Body of pancreas (tissue), 4 donors: Measurements from ENCODE around the gene NKX1-2. TPM values are rescaled to one million over a fixed set of nuclear protein-coding genes. Genes with fewer than 3 reads are reported as not detected.

Experiments
- ATAC-seq: fragments of 150-250 bp; one replicate; pipeline ENCODE4 v1.9.1; 2016
- DNase-seq, 4 donors: peaks; one replicate each; pipeline ENCODE4 v3.0.0-alpha.2; 2019
- H3K27ac ChIP-seq, 4 donors: fragments of 200-600 bp; sonication (generic); 1 replicate in 3 of 4; 2 replicates in 1 of 4; pipeline versions ENCODE4 v1.5.1 to v1.6.1; 2016 to 2019; ENCODE audit warnings: mild to moderate bottlenecking in 1 of 4, mixed read lengths in 1 of 4, moderate library complexity in 1 of 4
- H3K27me3 ChIP-seq, 2 donors: fragments of 200-600 bp; sonication (generic); one replicate each; pipeline ENCODE4 v1.6.0; 2016; ENCODE audit warnings: mild to moderate bottlenecking in 1 of 2
- H3K36me3 ChIP-seq, 2 donors: fragments of 200-600 bp; sonication (generic); replicated peaks in 1 of 2; 2 replicates each; pipeline ENCODE4 v1.5.1; 2016; ENCODE audit warnings: low read depth in 2 of 2; ENCODE audit not compliant: insufficient read depth in 1 of 2
- H3K4me1 ChIP-seq: fragments of 200-600 bp; sonication (generic); one replicate; pipeline ENCODE4 v1.6.0; 2016
- H3K4me3 ChIP-seq, 2 donors: fragments of 200-600 bp; sonication (generic); 1 replicate in 1 of 2; 2 replicates in 1 of 2; pipeline ENCODE4 v1.5.1; 2016 to 2019
- H3K9me3 ChIP-seq, 3 donors: fragments of 200-600 bp; sonication (generic); 1 replicate in 2 of 3; 2 replicates in 1 of 3; pipeline ENCODE4 v1.5.1; 2016
- POLR2A ChIP-seq, 3 donors: fragments of 450-650 bp; IDR thresholded peaks; one replicate each; pipeline ENCODE4 v1.6.1; 2016; ENCODE audit warnings: antibody characterized with exemption in 3 of 3, mild to moderate bottlenecking in 2 of 3
- WGBS, 2 donors: methylation state at CpG; one replicate each; pipeline ENCODE4 v1.1.5; 2017; 5-methylcytosine and 5-hydroxymethylcytosine counted together
- intact Hi-C: fragments of 100-400 bp; cut with DNase I; formaldehyde crosslinking; loops from one replicate; pipeline ENCODE4 v1.15.1; 2023
- total RNA-seq, 2 donors: library from RNA; depleted of rRNA; stranded (reverse); fragments of >200 nt; gene quantifications; one replicate each; pipeline ENCODE4 v1.1.0, GENCODE V29; 2016
- TF ChIP-seq, protein P1 (sequence below), 7 experiments: fragments of 450-650 bp in 4 of 7; fragments of 200-600 bp in 3 of 7; sonication (generic) in 3 of 7; IDR thresholded peaks; one replicate each; pipeline ENCODE4 v1.5.1; 2016 to 2019; ENCODE audit warnings: antibody characterized with exemption in 7 of 7

NKX1-2 gene
- total RNA-seq, 2 donors from 2014 or later: not detected

DNA sequence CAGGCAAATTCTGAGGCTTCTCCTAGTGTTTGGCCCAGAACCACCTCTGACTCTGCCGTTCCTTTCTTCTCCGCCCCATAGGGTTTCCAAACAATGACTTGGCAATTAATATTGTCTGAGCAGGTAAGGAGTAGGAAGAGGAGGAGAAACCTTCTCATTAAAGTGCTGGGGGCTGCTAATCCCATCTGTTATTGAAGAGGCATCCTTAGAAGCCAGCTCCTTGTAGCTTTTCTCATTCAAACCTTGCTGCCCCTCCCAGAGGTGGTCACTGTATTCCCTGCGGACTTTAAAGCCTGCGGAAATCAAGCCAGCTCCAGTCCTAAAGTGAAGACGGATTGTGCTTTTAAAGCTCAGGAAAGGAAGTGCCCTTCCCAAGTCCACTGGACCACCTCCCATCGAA, 1.4 kb upstream of the NKX1-2 start:
- ATAC-seq (no peak), DNase-seq (no peak)
- H3K9me3 ChIP-seq: no peaks in the 10 kb centered on the region
- H3K4me1 ChIP-seq: peaks cover 28% of the 10 kb centered on the region
- H3K36me3 ChIP-seq: no peaks in the 10 kb centered on the region
- intact Hi-C loops: no loop called here
- WGBS, 2 donors: 20 to 21% methylated on average over 6 of the region's 6 CpGs
- no peak overlapping the region for H3K4me3 ChIP-seq
- H3K27me3 ChIP-seq: peaks cover 0 to 43% of the 10 kb centered on the region in 2 donors
- no peak overlapping the region for H3K27ac ChIP-seq
- no peak for TF ChIP-seq POLR2A (IDR thresholded peaks at IDR 0.05)
- TF ChIP-seq, protein P1, sequence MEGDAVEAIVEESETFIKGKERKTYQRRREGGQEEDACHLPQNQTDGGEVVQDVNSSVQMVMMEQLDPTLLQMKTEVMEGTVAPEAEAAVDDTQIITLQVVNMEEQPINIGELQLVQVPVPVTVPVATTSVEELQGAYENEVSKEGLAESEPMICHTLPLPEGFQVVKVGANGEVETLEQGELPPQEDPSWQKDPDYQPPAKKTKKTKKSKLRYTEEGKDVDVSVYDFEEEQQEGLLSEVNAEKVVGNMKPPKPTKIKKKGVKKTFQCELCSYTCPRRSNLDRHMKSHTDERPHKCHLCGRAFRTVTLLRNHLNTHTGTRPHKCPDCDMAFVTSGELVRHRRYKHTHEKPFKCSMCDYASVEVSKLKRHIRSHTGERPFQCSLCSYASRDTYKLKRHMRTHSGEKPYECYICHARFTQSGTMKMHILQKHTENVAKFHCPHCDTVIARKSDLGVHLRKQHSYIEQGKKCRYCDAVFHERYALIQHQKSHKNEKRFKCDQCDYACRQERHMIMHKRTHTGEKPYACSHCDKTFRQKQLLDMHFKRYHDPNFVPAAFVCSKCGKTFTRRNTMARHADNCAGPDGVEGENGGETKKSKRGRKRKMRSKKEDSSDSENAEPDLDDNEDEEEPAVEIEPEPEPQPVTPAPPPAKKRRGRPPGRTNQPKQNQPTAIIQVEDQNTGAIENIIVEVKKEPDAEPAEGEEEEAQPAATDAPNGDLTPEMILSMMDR (IDR thresholded peaks at IDR 0.05): no peak

DNA sequence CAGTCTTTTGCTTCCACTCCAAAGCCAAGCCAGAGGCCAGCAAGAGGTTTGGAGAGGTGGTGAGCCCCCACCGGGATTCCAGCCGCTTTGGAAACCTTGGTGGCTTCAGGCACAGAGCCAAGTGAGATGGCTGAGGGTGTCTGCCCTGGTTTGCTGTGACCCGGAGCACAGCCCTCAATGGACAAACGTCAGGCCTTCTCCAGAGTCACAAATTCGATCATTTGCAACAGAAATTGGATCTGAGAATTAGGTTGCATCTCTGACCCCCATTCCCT, 885 bp upstream of the NKX1-2 start:
- TF ChIP-seq, protein P1 (IDR thresholded peaks at IDR 0.05): no peak
- TF ChIP-seq POLR2A (IDR thresholded peaks at IDR 0.05): no peak
- 5 to 20% methylated on average over 3 to 5 of the region's 5 CpGs for WGBS, 2 donors
- intact Hi-C loops: no loop called here
- Histone ChIP-seq H3K27me3 (peaks cover 0 to 43% of the 10 kb centered on the region in 2 donors), H3K9me3 (no peaks in the 10 kb centered on the region), H3K27ac (no peak overlapping the region), H3K4me3 (no peak overlapping the region), H3K4me1 (peaks cover 28% of the 10 kb centered on the region), H3K36me3 (no peaks in the 10 kb centered on the region)
- no peak for DNase-seq
- no peak for ATAC-seq

DNA sequence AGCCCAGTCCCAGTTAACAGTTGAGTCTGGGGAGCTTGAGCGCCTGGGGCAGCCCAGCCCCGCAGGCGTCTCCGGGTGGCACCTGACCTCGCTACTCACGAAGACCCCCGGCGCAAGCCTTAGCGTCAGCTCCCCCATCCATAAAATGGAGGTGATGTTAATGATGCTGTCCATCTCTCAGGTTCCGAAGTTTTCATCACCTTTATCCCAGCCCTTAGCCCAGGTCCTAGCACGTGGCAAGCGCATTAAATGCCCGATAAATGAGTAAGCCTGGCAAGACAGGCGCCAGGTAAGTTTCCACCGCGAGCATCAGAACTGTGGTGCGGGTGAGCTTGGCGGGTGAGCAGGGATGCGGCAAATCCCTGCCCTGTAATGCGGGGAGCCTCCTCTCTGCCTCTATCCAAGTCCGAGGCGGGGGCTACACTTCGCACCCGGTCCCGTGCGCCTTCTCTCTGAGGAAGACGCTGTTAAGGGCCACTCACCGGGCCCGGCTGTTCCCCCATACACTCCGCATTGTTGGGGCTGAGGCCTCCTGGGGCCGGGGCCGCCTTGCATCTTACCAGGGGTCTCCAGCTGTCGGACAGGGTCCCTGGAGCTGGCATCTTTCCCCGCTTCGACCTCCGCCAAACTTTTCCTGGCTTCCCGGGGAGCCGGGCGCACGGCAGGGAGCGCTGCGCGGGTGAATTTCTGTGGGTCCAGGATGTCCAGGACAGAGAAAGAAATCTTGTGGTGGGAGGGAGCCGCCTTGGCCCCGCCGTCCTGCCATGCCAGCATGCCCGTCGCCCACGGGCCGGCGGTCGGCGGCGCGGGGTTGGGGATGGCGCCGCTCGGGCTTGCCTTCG, 444 bp downstream of the NKX1-2 start:
- intact Hi-C loops: no loop called here
- H3K9me3 ChIP-seq: no peaks in the 10 kb centered on the region
- no peak for ATAC-seq
- no peak for DNase-seq
- 0 to 2% methylated on average over 9 to 58 of the region's 59 CpGs for WGBS, 2 donors
- H3K27me3 ChIP-seq: peaks cover 0 to 43% of the 10 kb centered on the region in 2 donors
- no peak overlapping the region for H3K27ac ChIP-seq
- H3K4me1 ChIP-seq: peaks cover 28% of the 10 kb centered on the region
- TF ChIP-seq POLR2A (IDR thresholded peaks at IDR 0.05): no peak
- TF ChIP-seq, protein P1 (IDR thresholded peaks at IDR 0.05): no peak
- no peaks in the 10 kb centered on the region for H3K36me3 ChIP-seq
- no peak overlapping the region for H3K4me3 ChIP-seq

DNA sequence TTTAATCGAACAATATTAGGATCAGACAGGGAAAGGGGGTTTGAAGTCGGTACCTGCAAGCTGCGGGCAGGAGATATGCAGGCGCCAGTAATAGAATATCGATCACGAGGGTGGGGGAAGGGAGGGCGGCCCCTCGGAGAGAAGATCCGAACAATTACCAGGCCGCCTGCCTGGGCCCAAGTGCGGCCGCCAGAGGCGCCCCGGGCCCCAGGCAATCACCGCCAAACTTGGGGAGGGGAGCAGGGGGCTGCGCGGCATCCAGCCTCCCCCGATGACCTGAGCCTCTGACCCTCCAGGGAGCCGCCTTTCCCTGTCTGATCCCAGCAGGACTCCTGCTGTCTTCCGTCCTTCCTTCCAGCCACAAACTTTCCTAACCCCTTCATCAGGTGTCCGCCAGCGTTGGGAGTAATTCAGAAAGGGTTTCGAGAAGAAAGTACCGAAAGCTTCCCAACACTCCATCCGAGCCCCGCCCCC, 1.1 kb downstream of the NKX1-2 start:
- DNase-seq: no peak
- no peak for TF ChIP-seq POLR2A (IDR thresholded peaks at IDR 0.05)
- TF ChIP-seq, protein P1 (IDR thresholded peaks at IDR 0.05): no peak
- Histone ChIP-seq H3K27me3 (peaks cover 0 to 43% of the 10 kb centered on the region in 2 donors), H3K4me3 (no peak overlapping the region), H3K36me3 (no peaks in the 10 kb centered on the region), H3K4me1 (peaks cover 28% of the 10 kb centered on the region), H3K9me3 (no peaks in the 10 kb centered on the region), H3K27ac (no peak overlapping the region)
- no peak for ATAC-seq
- intact Hi-C loops: no loop called here
- WGBS, 2 donors: 2 to 3% methylated on average over 22 to 26 of the region's 26 CpGs
